AML-193 (cell line): Measurements from ENCODE around the gene VAC14.
"Not testable (repeated sequence)": the region's sequence is repeated elsewhere in the genome, so short reads cannot be mapped to it uniquely, and the experiment has no call there.

ENCODE experiments used
- DNase-seq, 2 experiments: peaks; one replicate each; lab custom pipeline; 2025; lab: John Stamatoyannopoulos, UW

Gene VAC14

DNA sequence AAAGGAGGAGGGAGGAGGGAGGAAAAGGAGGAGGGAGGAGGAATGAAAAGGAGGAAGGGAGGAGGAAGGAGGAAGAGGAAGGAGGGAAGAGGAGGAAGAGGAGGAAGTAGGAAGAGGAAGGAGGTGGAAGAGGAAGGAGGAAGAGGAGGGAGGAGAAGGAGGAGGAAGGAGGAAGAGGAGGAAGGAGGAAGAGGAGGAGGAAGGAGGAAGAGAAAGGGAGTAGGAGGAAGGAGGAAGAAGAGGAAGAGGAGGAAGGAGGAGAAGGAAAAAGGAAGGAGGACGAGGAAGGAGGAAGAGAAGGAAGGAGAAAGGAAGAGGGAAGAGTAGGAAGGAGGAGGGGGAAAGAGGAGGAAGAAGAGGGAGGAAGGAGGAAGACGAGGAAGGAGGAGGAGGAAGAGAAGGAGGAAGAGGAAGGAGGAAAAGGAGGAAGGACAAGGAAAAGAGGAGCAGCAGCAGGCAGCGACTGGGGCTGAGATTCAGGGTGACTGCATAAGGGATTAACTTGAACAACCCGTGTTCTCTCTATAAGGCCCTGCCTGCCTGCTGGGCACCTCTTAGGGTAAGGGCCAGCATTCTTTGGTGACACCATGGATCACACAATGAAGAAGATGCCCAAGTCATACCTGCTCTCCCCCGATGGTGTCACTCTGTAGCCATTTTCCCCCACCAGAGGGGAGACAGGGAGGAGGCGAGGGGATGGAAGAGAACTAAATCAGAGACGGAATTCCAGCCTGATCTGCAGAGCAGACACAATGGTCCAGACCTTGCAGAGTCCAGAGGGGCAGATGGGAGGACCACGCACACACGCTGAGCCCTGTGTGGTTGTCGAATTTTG, 156.0 kb downstream of the VAC14 start:
- no peak for DNase-seq

DNA sequence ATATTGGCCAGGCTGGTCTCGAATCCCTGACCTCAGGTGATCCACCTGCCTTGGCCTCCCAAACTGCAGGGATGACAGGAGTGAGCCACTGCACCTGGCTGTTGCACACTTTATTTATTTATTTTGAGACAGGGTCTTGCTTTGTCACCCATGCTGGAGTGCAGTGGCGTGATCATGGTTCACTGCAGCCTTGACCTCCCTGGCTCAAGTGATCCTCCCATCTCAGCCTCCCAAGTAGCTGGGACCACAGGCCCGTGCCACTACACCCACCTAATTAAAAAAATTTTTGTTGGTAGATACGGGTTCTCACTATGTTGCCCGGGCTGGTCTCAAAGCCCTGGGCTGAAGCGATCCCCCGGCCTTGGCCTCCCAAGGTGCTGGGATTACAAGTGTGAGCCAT, 157.7 kb downstream of the VAC14 start:
- DNase-seq = not testable (repeated sequence)

- DNase-seq = no peak
Measured at GRCh38 chr16:70642633-70643032, 158.3 kb downstream of the VAC14 start.

DNA sequence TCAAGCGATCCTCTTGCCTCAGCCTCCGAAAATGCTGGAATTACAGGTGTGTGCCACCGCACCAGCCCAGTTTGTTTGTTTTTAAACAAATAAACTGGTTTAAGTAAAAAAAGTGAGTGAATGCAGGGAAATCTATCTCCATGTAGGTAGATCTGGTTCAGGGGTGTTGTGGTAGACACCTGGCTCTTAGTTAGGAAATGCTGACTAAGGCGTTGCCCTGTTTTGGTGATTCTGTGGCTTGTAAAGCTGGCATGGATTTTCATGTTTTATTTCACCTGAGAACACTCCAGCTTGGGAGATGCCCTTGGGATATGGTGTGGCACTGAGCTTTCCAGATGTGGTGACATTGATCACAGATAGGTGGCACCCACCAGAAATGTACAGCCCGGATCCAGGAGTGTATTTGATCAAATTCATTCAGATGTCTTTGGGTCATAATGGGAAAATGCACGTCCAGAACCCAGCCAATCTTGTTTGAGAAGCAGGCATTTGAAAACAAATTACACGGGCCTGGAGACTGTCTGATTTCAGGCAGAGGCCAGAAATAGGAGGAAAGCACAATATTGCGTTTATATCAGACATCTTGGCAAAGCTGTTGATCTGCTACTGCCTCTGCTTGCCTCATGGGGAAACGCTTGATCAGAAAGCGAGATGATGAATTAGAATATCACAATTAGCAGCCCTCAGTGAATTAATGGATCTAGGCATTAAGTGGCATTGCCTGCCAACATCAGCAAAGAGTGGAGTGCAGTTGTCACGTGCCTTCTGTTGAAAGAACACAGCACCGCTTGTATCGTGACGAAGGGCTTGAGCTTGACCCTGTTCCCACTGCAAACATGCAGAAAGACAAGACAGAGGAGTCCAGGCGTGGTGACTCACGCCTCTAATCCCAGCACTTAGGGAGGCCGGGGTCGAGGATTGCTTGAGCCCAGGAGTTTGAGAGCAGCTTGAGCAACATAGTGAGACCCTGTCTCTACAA, 161.9 kb downstream of the VAC14 start:
- no peak for DNase-seq
